Ammon's horn (tissue), 1 donor: Measurements from ENCODE around the gene NPAS3.

Source experiments
- DNase-seq: peaks from one replicate; pipeline ENCODE4 v3.0.0-alpha.2; 2016; ENCODE audit warnings: low spot score

NPAS3 gene

DNA sequence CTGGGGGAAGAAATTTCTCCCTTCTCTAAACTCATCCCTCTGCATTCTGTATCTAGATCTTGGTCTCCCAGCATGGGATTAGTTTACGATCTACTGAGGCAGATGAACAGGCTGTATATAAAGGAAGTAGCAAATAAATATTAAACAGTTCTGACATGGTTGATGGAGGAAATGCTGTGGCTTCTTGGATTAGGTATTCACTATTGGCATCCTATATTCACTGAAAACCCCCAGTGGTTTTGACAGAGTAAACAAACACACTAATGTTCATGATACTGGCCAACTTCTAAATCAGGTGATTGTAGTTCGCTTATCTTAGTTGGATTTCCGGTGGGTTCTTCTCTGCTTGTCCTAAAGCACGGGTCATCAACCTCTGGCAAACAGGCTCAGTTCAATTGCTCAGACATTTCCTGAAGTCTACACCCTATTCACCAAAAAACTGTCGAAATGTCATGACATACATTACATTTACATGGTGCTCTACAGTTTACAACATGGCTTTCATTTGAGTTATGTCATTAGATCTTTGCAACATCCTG is 578.3 kb downstream of the NPAS3 start:
- DNase-seq = no peak

DNA sequence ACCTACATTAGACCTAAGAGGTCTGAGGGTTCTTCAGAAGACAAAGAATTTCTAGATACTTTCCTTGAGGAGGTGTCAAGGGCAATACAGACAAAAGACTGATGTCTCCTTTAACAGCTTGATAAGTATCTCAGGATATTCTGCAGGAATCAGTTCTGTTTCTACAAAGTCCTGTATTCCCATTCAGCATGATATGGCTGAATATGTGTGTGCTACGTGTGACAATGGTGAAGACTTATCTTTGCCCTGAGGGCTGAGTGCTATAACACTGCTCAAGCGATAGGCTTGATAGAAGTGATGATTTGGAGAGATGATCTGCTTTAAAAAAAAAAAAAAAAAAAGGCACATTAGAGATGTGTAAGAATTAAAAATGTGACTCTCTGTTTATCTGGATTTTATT is 582.5 kb downstream of the NPAS3 start:
- DNase-seq = no peak

- no peak for DNase-seq
Observed at GRCh38 chr14:33524244-33524643, 585.6 kb downstream of the NPAS3 start.

- no peak for DNase-seq
Observed at GRCh38 chr14:33525626-33526025, 586.9 kb downstream of the NPAS3 start.

GRCh38 chr14:33527023-33527634 is 588.5 kb downstream of the NPAS3 start:
- no peak for DNase-seq

DNA sequence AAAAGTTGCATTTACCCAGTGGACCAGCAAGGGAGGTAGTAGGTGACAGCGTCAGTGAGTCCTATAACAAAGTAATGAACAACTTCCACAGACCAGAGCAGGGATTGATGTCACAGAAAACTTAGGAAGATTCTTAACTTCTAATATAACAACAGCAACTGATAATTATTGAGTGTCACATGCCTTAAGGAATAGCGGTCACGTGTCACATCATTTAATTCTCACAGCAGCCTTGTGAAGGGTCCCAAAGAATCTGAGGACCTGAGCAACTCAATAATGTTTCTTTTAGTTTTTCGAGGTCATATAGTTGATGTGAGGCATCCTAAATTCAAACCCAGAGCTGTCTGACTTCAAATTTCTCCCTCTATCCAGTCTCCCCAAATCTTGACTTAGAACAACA is 590.0 kb downstream of the NPAS3 start:
- no peak for DNase-seq

DNA sequence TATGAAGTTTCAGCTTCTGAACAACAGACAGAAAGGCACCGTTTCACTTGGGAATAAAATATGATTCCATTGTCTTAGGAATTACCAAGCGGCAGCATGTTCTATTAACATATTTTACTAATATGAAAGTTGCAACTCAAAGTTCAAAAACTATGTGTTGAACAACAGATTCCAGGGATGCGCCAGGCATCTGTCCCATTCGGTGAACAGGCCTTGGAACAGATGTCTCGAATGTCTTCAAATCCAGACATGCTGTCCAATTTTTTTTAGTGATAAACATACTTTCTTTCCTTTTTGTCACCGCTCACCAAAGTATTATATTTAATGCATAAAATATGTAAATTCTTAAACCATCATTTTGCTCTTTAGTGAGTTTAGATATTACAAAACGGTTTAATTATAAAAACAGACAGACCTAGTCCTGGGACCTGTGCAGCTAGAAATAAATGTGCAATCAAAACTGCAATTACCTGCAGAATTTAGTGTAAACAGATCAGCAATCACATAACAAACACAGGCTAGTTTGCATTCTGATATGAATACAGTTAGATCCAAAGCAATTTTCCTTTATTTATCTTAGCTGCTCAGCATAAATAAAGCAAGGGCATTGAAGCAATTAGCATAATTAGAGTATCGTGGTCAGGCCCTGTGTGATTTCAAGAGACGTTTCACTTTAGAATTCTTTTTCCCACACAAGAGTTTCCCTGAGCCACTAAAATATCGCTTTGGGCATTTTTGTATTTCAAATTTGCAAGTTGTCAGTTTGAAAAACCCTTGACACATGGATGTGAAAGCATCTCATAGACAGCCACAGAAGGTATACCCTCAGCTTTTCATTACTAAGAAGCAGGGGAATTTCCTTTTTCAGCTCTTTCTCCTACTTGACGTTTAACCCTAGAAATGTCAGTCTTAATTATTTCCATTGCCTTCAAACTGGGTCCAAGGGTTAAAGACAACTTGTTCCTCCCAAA is 591.4 kb downstream of the NPAS3 start:
- DNase-seq = no peak

DNA sequence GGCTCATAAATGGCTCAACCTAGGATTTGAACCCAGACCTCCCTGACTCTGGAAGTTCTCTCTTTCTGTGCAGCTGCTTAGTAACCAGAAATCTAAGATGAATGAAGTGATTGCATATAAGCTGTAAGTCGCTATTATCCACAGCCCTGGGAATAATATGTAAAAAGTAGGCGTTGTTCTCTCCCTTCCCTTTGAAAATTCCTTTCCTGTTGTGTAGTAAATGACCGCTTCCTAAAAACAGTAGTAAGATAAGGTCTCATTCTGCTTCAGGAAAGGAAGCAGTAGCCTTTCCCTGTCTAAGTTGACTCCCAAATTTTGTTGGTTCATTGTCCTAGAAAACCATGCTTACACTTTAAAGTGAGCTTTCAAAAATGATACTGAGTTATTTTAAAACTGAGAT is 593.9 kb downstream of the NPAS3 start:
- DNase-seq = no peak

DNA sequence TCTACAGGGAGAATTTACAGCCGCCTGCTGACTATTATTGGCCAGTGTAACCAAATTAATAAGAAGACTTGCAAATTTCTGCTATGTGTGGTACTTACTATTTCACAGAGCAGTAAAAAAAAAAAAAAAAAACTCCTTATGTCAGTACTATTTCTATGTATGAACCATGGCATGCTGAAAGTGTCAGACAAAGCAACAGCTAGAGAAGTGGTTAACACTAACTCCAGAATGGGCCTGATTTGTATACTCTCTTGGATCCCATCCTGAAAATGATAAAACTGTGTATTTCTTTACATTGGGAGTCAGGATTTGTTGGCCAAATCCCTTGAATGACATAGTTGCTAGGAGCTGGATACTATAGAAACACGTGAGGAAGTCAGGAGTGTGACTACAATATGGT is 595.4 kb downstream of the NPAS3 start:
- no peak for DNase-seq

- DNase-seq = no peak
Observed at GRCh38 chr14:33534632-33535031, 596.0 kb downstream of the NPAS3 start.

- DNase-seq = no peak
Observed at GRCh38 chr14:33539918-33540357, 601.3 kb downstream of the NPAS3 start.

GRCh38 chr14:33541171-33541570 is 602.5 kb downstream of the NPAS3 start:
- DNase-seq = no peak

- DNase-seq = no peak
Observed at GRCh38 chr14:33542338-33543287, 603.9 kb downstream of the NPAS3 start.

GRCh38 chr14:33545696-33546095 is 607.0 kb downstream of the NPAS3 start:
- DNase-seq = no peak

DNA sequence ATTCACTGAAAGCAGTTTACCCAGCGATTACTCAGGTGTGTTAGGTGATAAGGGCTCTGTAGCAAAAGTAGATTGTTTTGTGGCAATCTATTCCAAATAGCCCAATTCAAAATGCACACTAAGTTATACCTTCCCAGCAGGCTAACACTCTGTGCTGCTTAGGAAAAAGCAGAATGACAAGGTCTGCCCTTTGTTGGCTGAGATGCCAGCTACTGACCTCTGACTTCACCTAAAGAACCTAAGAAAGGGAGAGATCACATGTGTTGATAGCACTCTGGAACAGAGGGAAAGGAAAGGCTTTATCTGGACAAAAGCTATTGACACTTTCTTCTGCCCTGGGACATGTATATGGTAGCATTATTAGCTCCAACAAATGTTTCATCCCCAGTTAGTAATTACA is 609.9 kb downstream of the NPAS3 start:
- DNase-seq = no peak

GRCh38 chr14:33551963-33552362 is 613.3 kb downstream of the NPAS3 start:
- DNase-seq = no peak

DNA sequence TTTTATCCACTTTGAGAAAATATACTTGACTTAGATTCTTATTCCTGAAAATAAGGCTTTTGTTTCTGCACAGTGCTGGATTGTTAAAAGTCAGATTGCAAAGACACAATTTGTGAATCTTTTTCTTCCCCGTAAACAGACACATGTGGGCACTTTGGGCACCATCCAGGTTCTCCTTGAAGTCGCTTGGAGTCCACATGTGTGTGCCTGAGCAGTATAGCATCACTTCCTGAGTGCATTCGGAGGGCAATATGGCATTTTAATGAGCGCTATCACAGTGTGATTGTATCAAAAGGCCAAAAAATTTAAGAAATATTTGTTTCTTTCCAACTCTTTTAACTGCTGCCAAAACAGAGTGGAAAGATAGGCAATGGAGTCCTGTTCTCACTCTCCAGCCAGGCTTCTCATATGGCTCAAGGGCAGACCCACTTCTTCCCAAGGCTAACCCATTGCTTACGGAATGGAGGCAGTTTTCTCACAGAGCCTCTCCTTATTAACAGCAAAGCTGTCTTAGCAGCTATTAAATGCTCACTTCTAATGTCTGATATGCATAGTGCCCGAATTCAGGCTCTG is 615.1 kb downstream of the NPAS3 start:
- DNase-seq = no peak

GRCh38 chr14:33554988-33555387 is 616.3 kb downstream of the NPAS3 start:
- no peak for DNase-seq

DNA sequence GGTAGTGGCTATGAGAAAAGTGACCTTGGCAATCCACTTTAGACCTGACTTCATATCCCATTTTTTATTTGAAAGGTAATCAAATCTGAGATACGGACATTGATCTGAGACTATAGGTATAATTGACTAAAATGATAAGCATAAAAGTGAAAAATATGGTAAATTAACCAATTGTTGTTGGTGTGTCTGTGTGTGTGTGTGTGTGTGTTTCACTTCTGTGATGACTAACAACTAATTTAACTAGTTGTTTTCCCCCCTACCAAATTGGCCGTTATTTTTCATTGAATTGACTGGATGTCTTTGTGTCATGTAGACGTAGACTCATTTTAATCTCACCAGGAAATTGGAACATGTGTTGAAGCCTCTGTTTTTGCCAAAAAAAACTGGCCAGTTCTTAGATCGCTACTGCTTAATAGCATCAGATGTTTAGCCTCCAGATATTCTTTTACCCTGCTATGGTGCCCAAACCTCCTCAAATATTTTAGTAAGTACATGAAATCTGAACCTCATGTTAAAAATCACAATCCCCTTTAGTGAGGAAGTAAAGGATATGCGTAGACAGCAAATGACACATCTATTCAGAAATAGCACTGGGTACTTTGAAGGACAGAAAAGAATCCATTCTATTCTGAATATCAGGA is 617.2 kb downstream of the NPAS3 start:
- DNase-seq = no peak

GRCh38 chr14:33556382-33557121 is 617.9 kb downstream of the NPAS3 start:
- DNase-seq = no peak
